Hippocampal formation (tissue), 2 donors: ENCODE measurements around the gene NDUFB10.

ENCODE experiments used
- DNase-seq, 2 donors: peaks; one replicate each; lab custom pipeline; 2025; lab: John Stamatoyannopoulos, UW

The NDUFB10 gene

GRCh38 chr16:1984347-1985225, 25.2 kb downstream of the NDUFB10 start:
- DNase-seq: no peak

- DNase-seq: no peak
Observed at GRCh38 chr16:1985466-1986150, 26.3 kb downstream of the NDUFB10 start.

- no peak for DNase-seq
Observed at GRCh38 chr16:1987198-1987597, 27.9 kb downstream of the NDUFB10 start.

- DNase-seq: no peak
Observed at GRCh38 chr16:1989209-1990100, 30.1 kb downstream of the NDUFB10 start, which contains the start of gene SYNGR3. SYNGR3 (plus strand) TSS chr16:1989970; CDS start chr16:1990103, 133 bp downstream.

GRCh38 chr16:1990101-1990350, 30.7 kb downstream of the NDUFB10 start:
- DNase-seq: no peak

GRCh38 chr16:1990351-1991134, 31.2 kb downstream of the NDUFB10 start:
- DNase-seq: no peak

- no peak for DNase-seq
Observed at GRCh38 chr16:1991135-1991551, 31.8 kb downstream of the NDUFB10 start.

GRCh38 chr16:1991588-1991947, 32.2 kb downstream of the NDUFB10 start:
- DNase-seq: no peak

- DNase-seq: peak; percentile 67 to 84
Observed at GRCh38 chr16:1991948-1992703, 32.8 kb downstream of the NDUFB10 start.

GRCh38 chr16:1992704-1993317, 33.5 kb downstream of the NDUFB10 start:
- DNase-seq: no peak

GRCh38 chr16:1993731-1994131, 34.4 kb downstream of the NDUFB10 start:
- DNase-seq: no peak

- DNase-seq: peak in 1 of 2 donors; percentile 11
Observed at GRCh38 chr16:1997494-1998359, 38.4 kb downstream of the NDUFB10 start.

- DNase-seq: no peak
Observed at GRCh38 chr16:1998360-1998835, 39.1 kb downstream of the NDUFB10 start.

GRCh38 chr16:1998852-1999801, 39.8 kb downstream of the NDUFB10 start:
- DNase-seq: no peak

- DNase-seq: no peak
Observed at GRCh38 chr16:1999866-2000514, 40.7 kb downstream of the NDUFB10 start.

- no peak for DNase-seq
Observed at GRCh38 chr16:2001035-2001434, 41.7 kb downstream of the NDUFB10 start.
